H1 (cell line): ENCODE measurements around the gene KNDC1. TPM values are rescaled to one million over a fixed set of nuclear protein-coding genes. Genes with fewer than 3 reads are reported as not detected.

Experiments used
- CTCF ChIA-PET: fragments of 300-600 bp; sonication (Branson Sonifier 250); formaldehyde crosslinking; loops from one replicate; lab custom pipeline; 2021; ENCODE audit not compliant: partially characterized antibody; lab: Charles Lee
- POLR2A ChIA-PET: fragments of 300-600 bp; sonication (Branson Sonifier 250); formaldehyde crosslinking; loops from one replicate; lab custom pipeline; 2021; ENCODE audit warnings: inconsistent platforms; ENCODE audit not compliant: partially characterized antibody; lab: Charles Lee
- DNase-seq, 2 experiments: peaks; one replicate each; pipeline versions ENCODE4 v3.0.0 to v3.0.0-alpha.2; 2010 to 2022; ENCODE audit warnings: low spot score in 2 of 2, low read depth in 1 of 2, mixed read lengths in 1 of 2
- FAIRE-seq: peaks from 2 replicates; lab custom pipeline; 2011; peaks lifted over from hg19 to GRCh38; lab: Jason Lieb, UNC
- H2AFZ ChIP-seq: 2 replicates; pipeline ENCODE4 v1.8.1; 2012; ENCODE audit warnings: low read length, inconsistent platforms
- H2AK5ac ChIP-seq: 2 replicates; pipeline ENCODE4 v1.6.1; 2013; ENCODE audit warnings: low read depth, low read length
- H2BK120ac ChIP-seq: replicated peaks from 2 replicates; pipeline ENCODE3; 2013; ENCODE audit warnings: low read depth, low read length, inconsistent platforms
- H2BK12ac ChIP-seq: 2 replicates; pipeline ENCODE4 v1.6.1; 2013; ENCODE audit warnings: low read depth, low read length
- H2BK15ac ChIP-seq: 2 replicates; pipeline ENCODE4 v1.6.1; 2013; ENCODE audit warnings: low read length
- H2BK20ac ChIP-seq: 2 replicates; pipeline ENCODE4 v1.6.1; 2013; ENCODE audit warnings: low read length
- H2BK5ac ChIP-seq: 2 replicates; pipeline ENCODE4 v1.6.1; 2013; ENCODE audit warnings: low read depth, low read length
- H3K14ac ChIP-seq: 2 replicates; pipeline ENCODE4 v1.6.1; 2013; ENCODE audit warnings: inconsistent platforms; ENCODE audit not compliant: insufficient read length
- H3K18ac ChIP-seq: 2 replicates; pipeline ENCODE4 v1.6.1; 2013; ENCODE audit warnings: low read length; ENCODE audit errors: extremely low read depth
- H3K23ac ChIP-seq: 2 replicates; pipeline ENCODE4 v1.6.1; 2013; ENCODE audit warnings: inconsistent platforms; ENCODE audit not compliant: insufficient read length
- H3K23me2 ChIP-seq: 2 replicates; pipeline ENCODE4 v1.6.1; 2013; ENCODE audit warnings: low read depth, low read length
- H3K27ac ChIP-seq: 2 replicates; pipeline ENCODE4 v1.6.1; 2011; ENCODE audit warnings: low read depth, low read length, inconsistent platforms
- H3K27me3 ChIP-seq, 4 experiments: replicated peaks in 1 of 4; 1 replicate in 1 of 4; 2 replicates in 3 of 4; pipeline versions ENCODE4 v1.6.1 to v1.8.1; 2011 to 2013; ENCODE audit warnings: low read length in 3 of 4, mild to moderate bottlenecking in 3 of 4, inconsistent platforms in 2 of 4, mixed read lengths in 2 of 4, moderate library complexity in 1 of 4; ENCODE audit not compliant: control insufficient read depth in 3 of 4, insufficient read depth in 3 of 4; ENCODE audit errors: extremely low read depth in 1 of 4
- H3K36me3 ChIP-seq, 4 experiments: 2 replicates each; pipeline versions ENCODE4 v1.6.1 to v1.8.1; 2011 to 2013; ENCODE audit warnings: mild to moderate bottlenecking in 4 of 4, low read length in 3 of 4, moderate library complexity in 2 of 4, control low read depth in 1 of 4, inconsistent platforms in 1 of 4; ENCODE audit not compliant: insufficient read depth in 4 of 4, control insufficient read depth in 2 of 4
- H3K4ac ChIP-seq: replicated peaks from 2 replicates; pipeline ENCODE3; 2013; ENCODE audit warnings: low read length, low read depth, mixed read lengths, inconsistent platforms; ENCODE audit not compliant: insufficient read length
- H3K4me1 ChIP-seq, 4 experiments: replicated peaks in 1 of 4; 1 replicate in 1 of 4; 2 replicates in 3 of 4; pipeline versions ENCODE4 v1.6.1 to v1.8.1; 2011 to 2013; ENCODE audit warnings: low read length in 3 of 4, inconsistent platforms in 2 of 4, mixed read lengths in 1 of 4; ENCODE audit not compliant: insufficient read depth in 4 of 4, control insufficient read depth in 3 of 4
- H3K4me2 ChIP-seq, 2 experiments: 2 replicates each; pipeline versions ENCODE4 v1.6.1 to v1.8.1; 2011 to 2013; ENCODE audit warnings: low read depth in 2 of 2, low read length in 2 of 2, control low read depth in 1 of 2, inconsistent platforms in 1 of 2, mild to moderate bottlenecking in 1 of 2; ENCODE audit not compliant: insufficient read depth in 1 of 2
- H3K4me3 ChIP-seq, 4 experiments: fragments of 200-600, 300-600 bp in 1 of 4; sonication (generic), shearing (Covaris generic), sonication (Bioruptor Twin) in 1 of 4; 2 replicates each; pipeline versions ENCODE4 v1.5.1 to v1.8.1; 2011 to 2016; ENCODE audit warnings: low read length in 4 of 4, low read depth in 3 of 4, control low read depth in 2 of 4, inconsistent platforms in 2 of 4, mild to moderate bottlenecking in 2 of 4, mixed read lengths in 1 of 4, moderate library complexity in 1 of 4; ENCODE audit not compliant: insufficient read depth in 2 of 4; ENCODE audit errors: extremely low read depth in 1 of 4
- H3K56ac ChIP-seq: replicated peaks from 2 replicates; pipeline ENCODE3; 2013; ENCODE audit warnings: low read depth, mild to moderate bottlenecking, mixed read lengths, low read length, inconsistent platforms; ENCODE audit not compliant: insufficient read length
- H3K79me1 ChIP-seq: 2 replicates; pipeline ENCODE4 v1.6.1; 2013; ENCODE audit warnings: low read depth, low read length, control low read depth
- H3K79me2 ChIP-seq, 2 experiments: 2 replicates each; pipeline versions ENCODE4 v1.6.1 to v1.8.1; 2012 to 2013; ENCODE audit warnings: low read length in 2 of 2, mild to moderate bottlenecking in 2 of 2, inconsistent platforms in 1 of 2; ENCODE audit not compliant: insufficient read depth in 2 of 2, control insufficient read depth in 1 of 2
- H3K9ac ChIP-seq, 4 experiments: replicated peaks in 1 of 4; 1 replicate in 1 of 4; 2 replicates in 3 of 4; pipeline versions ENCODE4 v1.6.1 to v1.8.1; 2011 to 2013; ENCODE audit warnings: low read depth in 3 of 4, low read length in 3 of 4, control low read depth in 2 of 4, mild to moderate bottlenecking in 2 of 4, moderate library complexity in 2 of 4, inconsistent platforms in 1 of 4; ENCODE audit errors: extremely low read depth in 1 of 4
- H3K9me3 ChIP-seq, 2 experiments: 2 replicates each; pipeline versions ENCODE4 v1.6.1 to v1.8.1; 2012 to 2013; ENCODE audit warnings: mild to moderate bottlenecking in 2 of 2, moderate library complexity in 2 of 2, control low read depth in 1 of 2, inconsistent platforms in 1 of 2, low read depth in 1 of 2, low read length in 1 of 2, mixed read lengths in 1 of 2; ENCODE audit not compliant: insufficient read depth in 2 of 2
- H4K20me1 ChIP-seq, 2 experiments: replicated peaks in 1 of 2; 2 replicates each; pipeline versions ENCODE3 to v1.8.1; 2011 to 2013; ENCODE audit warnings: inconsistent platforms in 2 of 2, low read length in 2 of 2, mild to moderate bottlenecking in 1 of 2; ENCODE audit not compliant: insufficient read depth in 2 of 2, control insufficient read depth in 1 of 2
- H4K5ac ChIP-seq: 2 replicates; pipeline ENCODE4 v1.6.1; 2013; ENCODE audit warnings: low read length, low read depth, mixed read lengths, inconsistent platforms; ENCODE audit not compliant: insufficient read length
- H4K8ac ChIP-seq: 2 replicates; pipeline ENCODE4 v1.8.0; 2013; ENCODE audit warnings: mild to moderate bottlenecking, moderate library complexity, low read length, inconsistent platforms; ENCODE audit not compliant: insufficient read depth; ENCODE audit errors: extremely low read depth
- H4K91ac ChIP-seq: replicated peaks from 2 replicates; pipeline ENCODE3; 2013; ENCODE audit warnings: low read length, mixed read lengths, inconsistent platforms; ENCODE audit not compliant: insufficient read length
- CTCF ChIP-seq, 3 experiments: IDR thresholded peaks; 1 replicate in 2 of 3; 2 replicates in 1 of 3; pipeline versions ENCODE4 v1.5.1 to v1.6.1; 2011; ENCODE audit warnings: low read length in 3 of 3, mild to moderate bottlenecking in 3 of 3, inconsistent platforms in 2 of 3, low read depth in 1 of 3, moderate library complexity in 1 of 3; ENCODE audit not compliant: insufficient read depth in 1 of 3; ENCODE audit errors: control extremely low read depth in 1 of 3
- MAX ChIP-seq: IDR thresholded peaks from 2 replicates; pipeline ENCODE4 v1.6.1; 2012; ENCODE audit warnings: inconsistent platforms
- RAD21 ChIP-seq, 2 experiments: IDR thresholded peaks in 1 of 2; conservative IDR thresholded peaks in 1 of 2; 2 replicates each; pipeline ENCODE4 v1.6.1; 2011; ENCODE audit warnings: low read depth in 2 of 2, low read length in 2 of 2, improper control_type of control experiment in 1 of 2, inconsistent platforms in 1 of 2, mild to moderate bottlenecking in 1 of 2, moderate library complexity in 1 of 2
- TAF7 ChIP-seq: optimal IDR thresholded peaks from 2 replicates; pipeline ENCODE3; 2011; ENCODE audit warnings: low read depth, mild to moderate bottlenecking, inconsistent platforms, low read length, moderate library complexity, borderline replicate concordance
- TBP ChIP-seq: IDR thresholded peaks from 2 replicates; pipeline ENCODE4 v1.6.1; 2011; ENCODE audit warnings: low read depth, low read length, improper control_type of control experiment
- WGBS, 2 experiments: shearing (Covaris generic) in 1 of 2; methylation state at CpG; one replicate each; pipeline versions ENCODE4 v1.1.6 to v1.1.7; 2013 to 2015; ENCODE audit warnings: low lambda C conversion rate in 2 of 2, mixed read lengths in 2 of 2, inconsistent platforms in 1 of 2, low coverage in 1 of 2, missing lambda C conversion rate in 1 of 2; ENCODE audit not compliant: insufficient replicate concordance in 2 of 2, insufficient coverage in 1 of 2, insufficient read length in 1 of 2; ENCODE audit errors: extremely low coverage in 1 of 2, missing lambda C conversion rate in 1 of 2; 5-methylcytosine and 5-hydroxymethylcytosine counted together
- polyA plus RNA-seq, 7 experiments: library from polyadenylated mRNA; depleted of rRNA in 3 of 7; stranded (reverse) in 5 of 7; unstranded in 2 of 7; fragments of >200 nt in 5 of 7; fragments of 200-250 nt in 2 of 7; gene quantifications; 1 replicate in 5 of 7; 2 replicates in 1 of 7; 4 replicates in 1 of 7; pipeline versions ENCODE4 v1.2.1 to v1.2.3, GENCODE V29; 2011 to 2013; ENCODE audit warnings: missing spikeins in 2 of 7, mixed read lengths in 2 of 7
- total RNA-seq: library from RNA; stranded (reverse); fragmentation: NEBNext Ultra II Directional; extraction: Animal tissue kit (Norgen Biotek cat#: 25700); gene quantifications from 2 replicates; pipeline ENCODE4 v1.2.1, GENCODE V29; 2021

KNDC1 gene
- total and polyA plus RNA-seq, 2 of the 8 experiments (the other 6 are each of a cell fraction or from before 2014, with no cell fraction given), result 7.5 to 16.7 TPM

GRCh38 chr10:133267829-133268228 is 107.8 kb downstream of the KNDC1 start:
- Histone ChIP-seq H4K5ac (no peak overlapping the region), H4K20me1 (peaks cover 0 to 1% of the 10 kb centered on the region in 2 experiments), H3K4me3 (no peak overlapping the region), H3K23ac (no peak overlapping the region), H4K8ac (no peak overlapping the region), H4K91ac (no peak overlapping the region), H3K14ac (no peak overlapping the region), H2BK5ac (no peak overlapping the region), H3K27me3 (peaks cover 0 to 7% (median 3%) of the 10 kb centered on the region in 4 experiments; a peak in 5 of 7 replicates), H3K9me3 (no peaks in the 10 kb centered on the region), H3K23me2 (no peaks in the 10 kb centered on the region), H2BK20ac (no peak overlapping the region), H3K79me2 (no peaks in the 10 kb centered on the region), H3K18ac (0 out of 2 replicates have a peak overlapping the region, but pooled peaks have one; percentile 32), H3K4ac (no peak overlapping the region), H3K4me2 (no peak overlapping the region), H2AK5ac (no peak overlapping the region), H3K4me1 (peaks cover 0 to 3% (median 0%) of the 10 kb centered on the region in 4 experiments; a peak in 4 of 7 replicates), H2BK120ac (no peak overlapping the region)
- DNase-seq (no peak), FAIRE-seq (no peak)
- CTCF ChIA-PET, result interaction anchor here (0.9 to 2.5 kb wide), 4 partner anchors 8 to 123 kb away, joined by 3 to 15 read pairs (median 4); partner anchors contain the start of gene ADAM8
- peak in 2 of 3 experiments; percentile 11 to 29; a peak in 3 of 4 replicates for TF ChIP-seq CTCF (IDR thresholded peaks at IDR 0.05; ENCODE audit: control extremely low read depth in 1 of 3, insufficient read depth in 1 of 3, low read depth in 1 of 3, low read length in 3 of 3)
- TF ChIP-seq MAX, result 0 out of 2 replicates have a peak, but pooled peaks have one; percentile 37
- TF ChIP-seq RAD21 (IDR thresholded peaks at IDR 0.05 in 1 of 2, conservative IDR thresholded peaks at IDR 0.05 in 1 of 2; ENCODE audit: low read depth in 2 of 2, low read length in 2 of 2), result peak; percentile 35 to 60; a peak in 3 of 4 replicates
- no peak for TF ChIP-seq TBP
- no peak for TF ChIP-seq TAF7
- TF ChIP-seq, all 59 proteins: peak for 3
- Histone ChIP-seq H2BK12ac (no peak overlapping the region), H3K36me3 (no peaks in the 10 kb centered on the region), H2AFZ (0 out of 2 replicates have a peak overlapping the region, but pooled peaks have one; percentile 45), H3K9ac (no peak overlapping the region), H3K79me1 (no peaks in the 10 kb centered on the region), H3K56ac (no peak overlapping the region), H2BK15ac (no peak overlapping the region), H3K27ac (no peak overlapping the region)
- POLR2A ChIA-PET, result interaction anchor here (0.6 to 2.6 kb wide), 7 partner anchors 8 to 306 kb away, joined by 3 to 11 read pairs (median 4); no protein-coding TSS in a partner anchor
- WGBS, 2 experiments, result 88% methylated on average over 17 of the region's 22 CpGs; no CpG with 5 or more reads in 1 of the 2 experiments
